Measurements from ENCODE around the gene DCTN1.
"Not testable (repeated sequence)": the region's sequence is repeated elsewhere in the genome, so short reads cannot be mapped to it uniquely, and the experiment has no call there.

DNA sequence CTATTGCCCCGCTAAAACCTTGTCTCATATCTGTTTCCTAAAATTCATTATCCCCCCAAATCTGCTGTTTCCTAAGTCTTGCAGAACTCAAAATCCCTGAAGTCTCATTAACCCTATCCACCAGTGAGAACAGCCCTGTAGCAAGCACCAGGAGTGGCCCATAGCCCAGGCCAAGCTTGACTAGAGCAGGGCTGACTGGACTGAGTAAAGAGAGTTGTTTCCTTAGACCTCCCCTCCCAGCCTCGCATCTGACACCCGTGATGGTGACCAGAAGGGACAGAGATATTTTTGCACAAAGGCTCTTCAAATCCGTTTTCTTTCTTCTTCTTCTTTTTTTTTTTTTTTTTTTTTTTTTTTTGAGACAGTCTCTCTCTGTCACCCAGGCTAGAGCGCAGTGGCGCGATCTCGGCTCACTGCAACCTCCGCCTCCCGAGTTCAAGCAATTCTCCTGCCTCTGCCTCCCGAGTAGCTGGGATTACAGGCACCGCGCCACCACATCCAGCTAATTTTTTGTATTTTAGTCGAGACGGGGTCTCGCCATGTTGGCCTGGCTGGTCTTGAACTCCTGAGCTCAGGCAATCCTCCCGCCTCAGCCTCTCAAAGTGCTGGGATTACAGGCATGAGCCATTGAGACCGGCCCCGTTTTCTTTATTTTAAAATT is 40.5 kb upstream of the DCTN1 start:
- TF ChIP-seq POLR2AphosphoS5 (IDR thresholded peaks at IDR 0.05): not testable (repeated sequence)
- TF ChIP-seq, protein P1, sequence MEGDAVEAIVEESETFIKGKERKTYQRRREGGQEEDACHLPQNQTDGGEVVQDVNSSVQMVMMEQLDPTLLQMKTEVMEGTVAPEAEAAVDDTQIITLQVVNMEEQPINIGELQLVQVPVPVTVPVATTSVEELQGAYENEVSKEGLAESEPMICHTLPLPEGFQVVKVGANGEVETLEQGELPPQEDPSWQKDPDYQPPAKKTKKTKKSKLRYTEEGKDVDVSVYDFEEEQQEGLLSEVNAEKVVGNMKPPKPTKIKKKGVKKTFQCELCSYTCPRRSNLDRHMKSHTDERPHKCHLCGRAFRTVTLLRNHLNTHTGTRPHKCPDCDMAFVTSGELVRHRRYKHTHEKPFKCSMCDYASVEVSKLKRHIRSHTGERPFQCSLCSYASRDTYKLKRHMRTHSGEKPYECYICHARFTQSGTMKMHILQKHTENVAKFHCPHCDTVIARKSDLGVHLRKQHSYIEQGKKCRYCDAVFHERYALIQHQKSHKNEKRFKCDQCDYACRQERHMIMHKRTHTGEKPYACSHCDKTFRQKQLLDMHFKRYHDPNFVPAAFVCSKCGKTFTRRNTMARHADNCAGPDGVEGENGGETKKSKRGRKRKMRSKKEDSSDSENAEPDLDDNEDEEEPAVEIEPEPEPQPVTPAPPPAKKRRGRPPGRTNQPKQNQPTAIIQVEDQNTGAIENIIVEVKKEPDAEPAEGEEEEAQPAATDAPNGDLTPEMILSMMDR (IDR thresholded peaks at IDR 0.05): not testable (repeated sequence)

Measured in breast epithelium (tissue), 3 donors.